ENCODE measurements around the gene C6orf136. TPM values are rescaled to one million over a fixed set of nuclear protein-coding genes. Genes with fewer than 3 reads are reported as not detected.

The C6orf136 gene
- total RNA-seq, 5 donors from 2014 or later (not counting 1 experiment from before 2014, with no cell fraction given), result 24.5 to 39.8 (median 31.4) TPM

GRCh38 chr6:30683183-30683979 is 36.4 kb downstream of the C6orf136 start:
- peaks cover 20 to 50% of the 10 kb centered on the region in 2 experiments for H3K4me1 ChIP-seq (ENCODE audit: control insufficient read depth in 1 of 2, extremely low read depth in 1 of 2, insufficient read depth in 2 of 2, low read length in 2 of 2)
- H3K4me3 Mint-ChIP-seq, result peak overlapping the region; percentile 92 to 97 (median 96)
- CTCF ChIA-PET, result interaction anchor here in 1 of 2 donors (12.3 kb wide), 1 partner anchor 38 kb away, joined by 254 read pairs; the partner anchor contains the start of genes MDC1 and TUBB

GRCh38 chr6:30683980-30684338 is 37.0 kb downstream of the C6orf136 start:
- Histone ChIP-seq H3K27me3 (replicated peaks in 1 of 2; ENCODE audit: control insufficient read depth in 2 of 2, extremely low read depth in 1 of 2, insufficient read depth in 2 of 2, low read length in 1 of 2) (no peaks in the 10 kb centered on the region), H3K27ac (ENCODE audit: low read length) (peak overlapping the region; percentile 81), H3K4me3 (ENCODE audit: control insufficient read depth in 1 of 2, extremely low read depth in 1 of 2, low read length in 1 of 2) (peak overlapping the region; percentile 92 to 100), H3K4me1 (ENCODE audit: control insufficient read depth in 1 of 2, extremely low read depth in 1 of 2, insufficient read depth in 2 of 2, low read length in 2 of 2) (peaks cover 20 to 50% of the 10 kb centered on the region in 2 experiments), H3K9me3 (no peaks in the 10 kb centered on the region), H3K36me3 (ENCODE audit: control insufficient read depth in 2 of 2, extremely low read depth in 1 of 2, insufficient read depth in 1 of 2, low read length in 1 of 2) (peaks cover 0 to 22% of the 10 kb centered on the region in 2 donors)
- Mint-ChIP-seq H3K27me3 (no peaks in the 10 kb centered on the region), H3K4me1 (peaks cover 44 to 73% (median 47%) of the 10 kb centered on the region in 3 donors), H3K36me3 (peaks cover 31% of the 10 kb centered on the region), H3K9me3 (no peaks in the 10 kb centered on the region), H3K27ac (peak overlapping the region; percentile 94 to 96), H3K4me3 (peak overlapping the region; percentile 92 to 97 (median 96))
- DNase-seq, result peak in 1 of 35 experiments; percentile 13
- POLR2A ChIA-PET, result no interaction called here
- ATAC-seq (replicated peaks in 1 of 4), result no peak
- CTCF ChIA-PET, result interaction anchor here in 1 of 2 donors (12.3 kb wide), 1 partner anchor 37 kb away, joined by 254 read pairs; the partner anchor contains the start of genes MDC1 and TUBB
- WGBS (ENCODE audit: insufficient coverage), result 0% methylated on average over 1 of the region's 2 CpGs

More at GRCh38 chr6:30683183-30683979, 36.4 kb downstream of the C6orf136 start:
- Histone ChIP-seq H3K4me3 (ENCODE audit: control insufficient read depth in 1 of 2, extremely low read depth in 1 of 2, low read length in 1 of 2) (peak overlapping the region; percentile 92 to 100), H3K27ac (ENCODE audit: low read length) (peak overlapping the region; percentile 81), H3K9me3 (no peaks in the 10 kb centered on the region), H3K36me3 (ENCODE audit: control insufficient read depth in 2 of 2, extremely low read depth in 1 of 2, insufficient read depth in 1 of 2, low read length in 1 of 2) (peaks cover 0 to 28% of the 10 kb centered on the region in 2 donors), H3K27me3 (replicated peaks in 1 of 2; ENCODE audit: control insufficient read depth in 2 of 2, extremely low read depth in 1 of 2, insufficient read depth in 2 of 2, low read length in 1 of 2) (no peaks in the 10 kb centered on the region)
- ATAC-seq (replicated peaks in 1 of 4) (no peak), DNase-seq (peak in 2 of 35 experiments; percentile 15 to 23)
- 0% methylated on average over 5 of the region's 7 CpGs for WGBS (ENCODE audit: insufficient coverage)
- Mint-ChIP-seq H3K9me3 (no peaks in the 10 kb centered on the region), H3K36me3 (peaks cover 34% of the 10 kb centered on the region), H3K4me1 (peaks cover 44 to 72% (median 46%) of the 10 kb centered on the region in 3 donors), H3K27me3 (no peaks in the 10 kb centered on the region), H3K27ac (peak overlapping the region; percentile 94 to 96)
- POLR2A ChIA-PET, result interaction anchor here in 1 of 2 donors (1.9 kb wide), 1 partner anchor 39 kb away, joined by 9 read pairs; no protein-coding TSS in a partner anchor

- Mint-ChIP-seq H3K4me1 (peaks cover 45 to 73% (median 47%) of the 10 kb centered on the region in 3 donors), H3K27ac (peak overlapping the region; percentile 94 to 98), H3K36me3 (peaks cover 26% of the 10 kb centered on the region), H3K4me3 (peak overlapping the region; percentile 92 to 97 (median 96)), H3K9me3 (no peaks in the 10 kb centered on the region), H3K27me3 (no peaks in the 10 kb centered on the region)
- 0% methylated on average over 10 of the region's 21 CpGs for WGBS (ENCODE audit: insufficient coverage)
- POLR2A ChIA-PET, result no interaction called here
- DNase-seq, result peak in 22 of 35 experiments; percentile 21 to 67 (median 36)
- H3K36me3 ChIP-seq (ENCODE audit: control insufficient read depth in 2 of 2, extremely low read depth in 1 of 2, insufficient read depth in 1 of 2, low read length in 1 of 2), result peaks cover 0 to 18% of the 10 kb centered on the region in 2 donors
- H3K9me3 ChIP-seq, result no peaks in the 10 kb centered on the region
- CTCF ChIA-PET, result interaction anchor here in 1 of 2 donors (12.3 kb wide), 1 partner anchor 37 kb away, joined by 254 read pairs; the partner anchor contains the start of genes MDC1 and TUBB
- H3K4me1 ChIP-seq (ENCODE audit: control insufficient read depth in 1 of 2, extremely low read depth in 1 of 2, insufficient read depth in 2 of 2, low read length in 2 of 2), result peaks cover 21 to 50% of the 10 kb centered on the region in 2 experiments
- ATAC-seq (replicated peaks in 1 of 4), result no peak
- no peaks in the 10 kb centered on the region for H3K27me3 ChIP-seq (replicated peaks in 1 of 2; ENCODE audit: control insufficient read depth in 2 of 2, extremely low read depth in 1 of 2, insufficient read depth in 2 of 2, low read length in 1 of 2)
- H3K27ac ChIP-seq (ENCODE audit: low read length), result peak overlapping the region; percentile 81
- H3K4me3 ChIP-seq (ENCODE audit: control insufficient read depth in 1 of 2, extremely low read depth in 1 of 2, low read length in 1 of 2), result peak overlapping the region; percentile 92 to 100
Measured at GRCh38 chr6:30684386-30685156, 37.6 kb downstream of the C6orf136 start.

- ChIA-PET POLR2A (interaction anchor here in 1 of 2 donors (0.6 kb wide), 1 partner anchor 17 kb away, joined by 7 read pairs; no protein-coding TSS in a partner anchor), CTCF (interaction anchor here (0.8 to 12.3 kb wide), 2 partner anchors 33 to 36 kb away, joined by 4 to 254 read pairs; partner anchors contain the start of genes MDC1 (in 1 of the 2) and TUBB (in 1 of the 2))
- Histone ChIP-seq H3K4me1 (ENCODE audit: control insufficient read depth in 1 of 2, extremely low read depth in 1 of 2, insufficient read depth in 2 of 2, low read length in 2 of 2) (peaks cover 22 to 50% of the 10 kb centered on the region in 2 experiments), H3K27me3 (replicated peaks in 1 of 2; ENCODE audit: control insufficient read depth in 2 of 2, extremely low read depth in 1 of 2, insufficient read depth in 2 of 2, low read length in 1 of 2) (no peaks in the 10 kb centered on the region), H3K9me3 (no peaks in the 10 kb centered on the region), H3K4me3 (ENCODE audit: control insufficient read depth in 1 of 2, extremely low read depth in 1 of 2, low read length in 1 of 2) (peak overlapping the region; percentile 92 to 97), H3K27ac (ENCODE audit: low read length) (peak overlapping the region; percentile 30), H3K36me3 (ENCODE audit: control insufficient read depth in 2 of 2, extremely low read depth in 1 of 2, insufficient read depth in 1 of 2, low read length in 1 of 2) (peaks cover 0 to 10% of the 10 kb centered on the region in 2 donors)
- Mint-ChIP-seq H3K4me3 (peak overlapping the region; percentile 92 to 97 (median 96)), H3K27me3 (no peaks in the 10 kb centered on the region), H3K9me3 (no peaks in the 10 kb centered on the region), H3K36me3 (peaks cover 18% of the 10 kb centered on the region), H3K4me1 (peaks cover 45 to 73% (median 47%) of the 10 kb centered on the region in 3 donors), H3K27ac (peak overlapping the region; percentile 94 to 98)
- peak in 3 of 35 experiments; percentile 21 to 46 (median 26) for DNase-seq
- WGBS (ENCODE audit: insufficient coverage), result 2% methylated on average over 29 of the region's 29 CpGs
- no peak for ATAC-seq (replicated peaks in 1 of 4)
Measured at GRCh38 chr6:30685157-30686008, 38.5 kb downstream of the C6orf136 start.

GRCh38 chr6:30686009-30686907 is 39.3 kb downstream of the C6orf136 start, which contains the start of gene PPP1R18:
Gene PPP1R18 (minus strand): TSS chr6:30686645. CDS start chr6:30686018, 627 bp downstream.
- ChIA-PET CTCF (interaction anchor here in 1 of 2 donors (12.3 kb wide), 1 partner anchor 35 kb away, joined by 254 read pairs; the partner anchor contains the start of genes MDC1 and TUBB), POLR2A (no interaction called here)
- Mint-ChIP-seq H3K27me3 (no peaks in the 10 kb centered on the region), H3K9me3 (no peaks in the 10 kb centered on the region), H3K4me1 (peaks cover 46 to 73% (median 47%) of the 10 kb centered on the region in 3 donors), H3K36me3 (peaks cover 13% of the 10 kb centered on the region), H3K27ac (peak within 1 kb of the TSS; percentile 94 to 98), H3K4me3 (peak within 1 kb of the TSS; percentile 92 to 97 (median 96))
- Histone ChIP-seq H3K36me3 (ENCODE audit: control insufficient read depth in 2 of 2, extremely low read depth in 1 of 2, insufficient read depth in 1 of 2, low read length in 1 of 2) (peaks cover 0 to 5% of the 10 kb centered on the region in 2 donors), H3K9me3 (no peaks in the 10 kb centered on the region), H3K27me3 (replicated peaks in 1 of 2; ENCODE audit: control insufficient read depth in 2 of 2, extremely low read depth in 1 of 2, insufficient read depth in 2 of 2, low read length in 1 of 2) (no peaks in the 10 kb centered on the region), H3K27ac (ENCODE audit: low read length) (peak within 1 kb of the TSS; percentile 87), H3K4me3 (ENCODE audit: control insufficient read depth in 1 of 2, extremely low read depth in 1 of 2, low read length in 1 of 2) (peak within 1 kb of the TSS; percentile 92 to 97), H3K4me1 (ENCODE audit: control insufficient read depth in 1 of 2, extremely low read depth in 1 of 2, insufficient read depth in 2 of 2, low read length in 2 of 2) (peaks cover 21 to 49% of the 10 kb centered on the region in 2 experiments)
- ATAC-seq (replicated peaks in 1 of 4) (peak; percentile 43 to 65 (median 46)), DNase-seq (peak; percentile 63 to 86 (median 77))
- 1% methylated on average over 29 of the region's 41 CpGs for WGBS (ENCODE audit: insufficient coverage)

Measured in T-cell (primary cell).